Measurements from ENCODE around the gene C6orf47. TPM values are rescaled to one million over a fixed set of nuclear protein-coding genes. Genes with fewer than 3 reads are reported as not detected.

Gene C6orf47
- polyA plus RNA-seq, 1 experiment = 10.2 TPM

- Histone ChIP-seq H3K27ac (ENCODE audit: low read depth, low read length) (peak overlapping the region; percentile 61), H3K27me3 (ENCODE audit: control insufficient read depth, insufficient read depth, low read length) (no peaks in the 10 kb centered on the region), H3K9me3 (ENCODE audit: control insufficient read depth, insufficient read depth, low read length) (no peaks in the 10 kb centered on the region; the same call in 1 of the 2 replicates), H3K4me3 (ENCODE audit: low read depth, low read length) (peak overlapping the region; percentile 94)
- ChIA-PET POLR2A (interaction anchor here (0.6 to 1.3 kb wide), 4 partner anchors 8 to 168 kb away, joined by 3 to 20 read pairs (median 5); partner anchors contain the start of genes BAG6, HSPA1A, HSPA1B and HSPA1L), CTCF (no interaction called here)
- no peak for DNase-seq (ENCODE audit: low read depth, low spot score)
- TF ChIP-seq, protein P1, sequence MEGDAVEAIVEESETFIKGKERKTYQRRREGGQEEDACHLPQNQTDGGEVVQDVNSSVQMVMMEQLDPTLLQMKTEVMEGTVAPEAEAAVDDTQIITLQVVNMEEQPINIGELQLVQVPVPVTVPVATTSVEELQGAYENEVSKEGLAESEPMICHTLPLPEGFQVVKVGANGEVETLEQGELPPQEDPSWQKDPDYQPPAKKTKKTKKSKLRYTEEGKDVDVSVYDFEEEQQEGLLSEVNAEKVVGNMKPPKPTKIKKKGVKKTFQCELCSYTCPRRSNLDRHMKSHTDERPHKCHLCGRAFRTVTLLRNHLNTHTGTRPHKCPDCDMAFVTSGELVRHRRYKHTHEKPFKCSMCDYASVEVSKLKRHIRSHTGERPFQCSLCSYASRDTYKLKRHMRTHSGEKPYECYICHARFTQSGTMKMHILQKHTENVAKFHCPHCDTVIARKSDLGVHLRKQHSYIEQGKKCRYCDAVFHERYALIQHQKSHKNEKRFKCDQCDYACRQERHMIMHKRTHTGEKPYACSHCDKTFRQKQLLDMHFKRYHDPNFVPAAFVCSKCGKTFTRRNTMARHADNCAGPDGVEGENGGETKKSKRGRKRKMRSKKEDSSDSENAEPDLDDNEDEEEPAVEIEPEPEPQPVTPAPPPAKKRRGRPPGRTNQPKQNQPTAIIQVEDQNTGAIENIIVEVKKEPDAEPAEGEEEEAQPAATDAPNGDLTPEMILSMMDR (IDR thresholded peaks at IDR 0.05; ENCODE audit: low read depth, low read length) = no peak
Measured at GRCh38 chr6:31659649-31660380, 763 bp downstream of the C6orf47 start.

DNA sequence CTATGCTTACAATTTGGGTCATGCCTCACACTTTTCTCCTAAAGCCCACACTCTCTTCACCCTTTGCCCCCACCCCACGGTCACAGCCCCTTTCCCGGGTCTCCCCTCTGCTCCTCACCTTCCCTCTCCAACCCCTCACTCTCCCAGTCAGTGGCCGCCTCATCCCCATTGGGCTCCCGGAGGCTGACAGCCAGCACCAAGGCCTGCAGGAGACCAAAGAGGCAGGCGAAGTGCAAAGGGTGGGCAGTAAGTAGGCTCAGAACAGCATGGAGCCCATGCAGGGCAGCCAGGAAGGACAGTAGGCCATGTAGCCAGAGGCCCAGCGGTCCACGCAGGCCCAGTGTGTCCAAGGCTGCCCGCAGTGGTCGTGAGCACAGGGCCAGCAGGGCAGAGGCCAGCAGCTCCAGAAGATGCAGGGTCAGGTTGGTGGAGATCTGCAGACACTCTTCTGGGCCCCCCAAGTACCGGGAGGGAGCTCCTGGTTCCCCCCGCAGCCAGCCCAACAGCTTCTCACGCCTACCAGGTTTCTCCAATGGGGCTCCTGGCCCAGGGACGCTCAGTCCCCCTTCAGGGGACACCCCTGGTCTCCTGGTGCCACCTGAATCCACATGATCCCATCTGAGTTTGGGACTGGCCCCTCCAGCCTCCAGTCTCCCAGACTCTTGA is 1.5 kb downstream of the C6orf47 start:
- TF ChIP-seq, protein P1 (IDR thresholded peaks at IDR 0.05; ENCODE audit: low read depth, low read length) = no peak
- H3K27me3 ChIP-seq (ENCODE audit: control insufficient read depth, insufficient read depth, low read length) = no peaks in the 10 kb centered on the region
- no peak for DNase-seq (ENCODE audit: low read depth, low spot score)
- POLR2A ChIA-PET = interaction anchor here (0.6 kb wide), 1 partner anchor 120 kb away, joined by 3 read pairs; no protein-coding TSS in a partner anchor
- H3K27ac ChIP-seq (ENCODE audit: low read depth, low read length) = no peak overlapping the region
- CTCF ChIA-PET = no interaction called here
- peak overlapping the region; percentile 94 for H3K4me3 ChIP-seq (ENCODE audit: low read depth, low read length)
- H3K9me3 ChIP-seq (ENCODE audit: control insufficient read depth, insufficient read depth, low read length) = no peaks in the 10 kb centered on the region; the same call in 1 of the 2 replicates

GRCh38 chr6:31658158-31658688 is 2.4 kb downstream of the C6orf47 start:
- no peak for DNase-seq (ENCODE audit: low read depth, low spot score)
- no peak overlapping the region for H3K4me3 ChIP-seq (ENCODE audit: low read depth, low read length)
- H3K27ac ChIP-seq (ENCODE audit: low read depth, low read length) = no peak overlapping the region
- ChIA-PET CTCF (interaction anchor here (1.1 kb wide), 1 partner anchor 60 kb away, joined by 4 read pairs; no protein-coding TSS in a partner anchor), POLR2A (interaction anchor here (0.5 kb wide), 1 partner anchor 40 kb away, joined by 3 read pairs; no protein-coding TSS in a partner anchor)
- TF ChIP-seq, protein P1 (IDR thresholded peaks at IDR 0.05; ENCODE audit: low read depth, low read length) = no peak
- H3K9me3 ChIP-seq (ENCODE audit: control insufficient read depth, insufficient read depth, low read length) = no peaks in the 10 kb centered on the region; the same call in 1 of the 2 replicates
- no peaks in the 10 kb centered on the region for H3K27me3 ChIP-seq (ENCODE audit: control insufficient read depth, insufficient read depth, low read length)

DNA sequence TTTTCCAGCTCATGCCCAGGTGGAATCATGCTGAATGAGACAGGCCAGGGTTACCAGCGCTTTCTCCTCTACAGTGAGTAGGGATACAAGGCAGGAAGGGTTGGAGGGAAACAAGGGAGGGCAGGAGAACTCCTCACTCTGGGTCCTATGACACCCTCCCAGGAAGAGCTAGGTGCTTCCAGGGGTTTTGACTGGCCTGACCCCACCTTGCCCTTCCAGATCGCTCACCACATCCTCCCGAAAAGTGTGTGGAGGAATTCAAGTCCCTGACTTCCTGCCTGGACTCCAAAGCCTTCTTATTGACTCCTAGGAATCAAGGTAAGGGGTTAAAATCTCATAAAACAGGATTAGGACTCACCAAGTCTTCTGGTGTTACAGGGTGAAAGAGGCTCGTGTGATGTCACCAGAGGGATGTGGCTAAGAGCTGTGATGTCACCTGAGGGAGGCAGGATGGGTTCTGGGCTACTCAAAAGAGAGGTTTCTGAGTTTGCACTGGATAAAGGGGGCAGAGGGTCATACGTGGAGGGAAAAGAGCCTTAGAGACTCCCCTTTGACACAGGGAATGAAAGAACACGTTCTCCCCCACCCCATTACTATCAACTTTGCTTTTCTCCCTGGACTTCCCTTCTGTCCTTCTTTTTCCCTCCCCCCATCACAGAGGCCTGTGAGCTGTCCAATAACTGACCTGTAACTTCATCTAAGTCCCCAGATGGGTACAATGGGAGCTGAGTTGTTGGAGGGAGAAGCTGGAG is 3.0 kb downstream of the C6orf47 start:
- no peak for DNase-seq (ENCODE audit: low read depth, low spot score)
- ChIA-PET POLR2A (interaction anchor here (0.5 kb wide), 2 partner anchors 40 to 82 kb away, joined by 3 read pairs; partner anchors contain the start of gene MSH5), CTCF (interaction anchor here (0.7 to 1.1 kb wide), 2 partner anchors 59 to 172 kb away, joined by 3 to 4 read pairs; no protein-coding TSS in a partner anchor)

More for the DNA sequence above, 3.0 kb downstream of the C6orf47 start:
- H3K4me3 ChIP-seq (ENCODE audit: low read depth, low read length) = no peak overlapping the region
- TF ChIP-seq, protein P1 (IDR thresholded peaks at IDR 0.05; ENCODE audit: low read depth, low read length) = no peak
- no peaks in the 10 kb centered on the region for H3K27me3 ChIP-seq (ENCODE audit: control insufficient read depth, insufficient read depth, low read length)
- no peak overlapping the region for H3K27ac ChIP-seq (ENCODE audit: low read depth, low read length)
- H3K9me3 ChIP-seq (ENCODE audit: control insufficient read depth, insufficient read depth, low read length) = no peaks in the 10 kb centered on the region; the same call in 1 of the 2 replicates
